Smooth muscle cell (in vitro differentiated cells): ENCODE data around the gene SPP1. TPM values are rescaled to one million over a fixed set of nuclear protein-coding genes. Genes with fewer than 3 reads are reported as not detected.

Experiments used
- DNase-seq: peaks from one replicate; lab custom pipeline; 2025; ENCODE audit not compliant: unreplicated experiment; lab: John Stamatoyannopoulos, UW
- H2AFZ ChIP-seq: fragments of 200-600 bp; sonication (generic); 2 replicates; pipeline ENCODE4 v1.6.0; 2016; ENCODE audit warnings: antibody characterized with exemption, low read depth, mild to moderate bottlenecking
- H3F3A ChIP-seq: fragments of 200-600 bp; sonication (generic); 2 replicates; pipeline ENCODE4 v1.6.0; 2017; ENCODE audit warnings: antibody characterized with exemption, low read depth
- H3K27ac ChIP-seq: fragments of 200-600 bp; sonication (generic); 2 replicates; pipeline ENCODE4 v1.5.1; 2016; ENCODE audit warnings: low read depth, mild to moderate bottlenecking
- H3K27me3 ChIP-seq: fragments of 200-600 bp; sonication (generic); 2 replicates; pipeline ENCODE4 v1.6.1; 2016; ENCODE audit warnings: low read depth, mild to moderate bottlenecking
- H3K36me3 ChIP-seq: fragments of 200-600 bp; sonication (generic); 2 replicates; pipeline ENCODE4 v1.5.1; 2016; ENCODE audit warnings: low read depth
- H3K4me1 ChIP-seq: fragments of 200-600 bp; sonication (generic); 2 replicates; pipeline ENCODE4 v1.5.1; 2016; ENCODE audit warnings: low read depth
- H3K4me2 ChIP-seq: fragments of 200-600 bp; sonication (generic); 2 replicates; pipeline ENCODE4 v1.6.0; 2016; ENCODE audit warnings: mild to moderate bottlenecking
- H3K4me3 ChIP-seq: fragments of 200-600 bp; sonication (generic); 2 replicates; pipeline ENCODE4 v1.5.1; 2016; ENCODE audit warnings: mild to moderate bottlenecking
- H3K79me2 ChIP-seq: fragments of 200-600 bp; sonication (generic); 2 replicates; pipeline ENCODE4 v1.6.0; 2016; ENCODE audit warnings: low read depth, mild to moderate bottlenecking
- H3K9ac ChIP-seq: fragments of 200-600 bp; sonication (generic); 2 replicates; pipeline ENCODE4 v1.6.0; 2016; ENCODE audit warnings: low read depth
- H3K9me3 ChIP-seq: fragments of 200-600 bp; sonication (generic); replicated peaks from 2 replicates; pipeline ENCODE4 v1.5.1; 2016; ENCODE audit warnings: low read depth
- H4K20me1 ChIP-seq: fragments of 200-600 bp; sonication (generic); 2 replicates; pipeline ENCODE4 v1.6.0; 2016; ENCODE audit warnings: low read depth
- WGBS: methylation state at CpG from one replicate; pipeline ENCODE4 v1.1.7; 2016; ENCODE audit warnings: low lambda C conversion rate; 5-methylcytosine and 5-hydroxymethylcytosine counted together
- polyA plus RNA-seq: library from polyadenylated mRNA; unstranded; fragments of >200 nt; fragmentation: Nextera tagmentation; extraction: Ambion mirVana; gene quantifications from 2 replicates; pipeline ENCODE4 v1.2.1, GENCODE V29; 2016
- small RNA-seq: library from RNA; depleted of rRNA; stranded (forward); fragments of <200 nt; gene quantifications from one replicate; pipeline ENCODE3, GENCODE V24; 2014
- total RNA-seq: library from RNA; depleted of rRNA; stranded (reverse); fragments of >200 nt; gene quantifications from 2 replicates; pipeline ENCODE4 v1.2.3, GENCODE V29; 2014
- TF ChIP-seq, protein P1 (sequence below): fragments of 200-600 bp; sonication (generic); IDR thresholded peaks from 2 replicates; pipeline ENCODE4 v1.5.1; 2017; ENCODE audit warnings: borderline replicate concordance, mild to moderate bottlenecking, antibody characterized with exemption; ENCODE audit not compliant: insufficient read depth, poor library complexity, severe bottlenecking

SPP1 gene
- total and polyA plus RNA-seq, 2 experiments from 2014 or later, result 16.2 to 37.3 TPM

- peaks cover 3% of the 10 kb centered on the region for H3K9me3 ChIP-seq
- peaks cover 28% of the 10 kb centered on the region for H3F3A ChIP-seq
- no peaks in the 10 kb centered on the region for H3K27me3 ChIP-seq
- no peak overlapping the region for H3K27ac ChIP-seq
- no peak overlapping the region for H3K4me2 ChIP-seq
- TF ChIP-seq, protein P1, sequence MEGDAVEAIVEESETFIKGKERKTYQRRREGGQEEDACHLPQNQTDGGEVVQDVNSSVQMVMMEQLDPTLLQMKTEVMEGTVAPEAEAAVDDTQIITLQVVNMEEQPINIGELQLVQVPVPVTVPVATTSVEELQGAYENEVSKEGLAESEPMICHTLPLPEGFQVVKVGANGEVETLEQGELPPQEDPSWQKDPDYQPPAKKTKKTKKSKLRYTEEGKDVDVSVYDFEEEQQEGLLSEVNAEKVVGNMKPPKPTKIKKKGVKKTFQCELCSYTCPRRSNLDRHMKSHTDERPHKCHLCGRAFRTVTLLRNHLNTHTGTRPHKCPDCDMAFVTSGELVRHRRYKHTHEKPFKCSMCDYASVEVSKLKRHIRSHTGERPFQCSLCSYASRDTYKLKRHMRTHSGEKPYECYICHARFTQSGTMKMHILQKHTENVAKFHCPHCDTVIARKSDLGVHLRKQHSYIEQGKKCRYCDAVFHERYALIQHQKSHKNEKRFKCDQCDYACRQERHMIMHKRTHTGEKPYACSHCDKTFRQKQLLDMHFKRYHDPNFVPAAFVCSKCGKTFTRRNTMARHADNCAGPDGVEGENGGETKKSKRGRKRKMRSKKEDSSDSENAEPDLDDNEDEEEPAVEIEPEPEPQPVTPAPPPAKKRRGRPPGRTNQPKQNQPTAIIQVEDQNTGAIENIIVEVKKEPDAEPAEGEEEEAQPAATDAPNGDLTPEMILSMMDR, result no peak
- H3K4me1 ChIP-seq, result peaks cover 13% of the 10 kb centered on the region
- WGBS, result 91% methylated on average over 12 of the region's 12 CpGs
- peaks cover 15% of the 10 kb centered on the region for H4K20me1 ChIP-seq
- no peak overlapping the region for H2AFZ ChIP-seq
- H3K4me3 ChIP-seq, result no peak overlapping the region
- H3K9ac ChIP-seq, result no peak overlapping the region
- peaks cover 2% of the 10 kb centered on the region for H3K36me3 ChIP-seq
- H3K79me2 ChIP-seq, result peaks cover 3% of the 10 kb centered on the region
- DNase-seq, result no peak
These were observed 55.2 kb downstream of the SPP1 start for GRCh38 chr4:88030565-88031310.

Small RNA genes lying within 50 kb of the gene (small RNA-seq; reads per million reads assigned to genes)
- not detected for gene RNU1-36P

Other genes with a start within 250 kb of the SPP1 start
- not detected in 2 replicates for gene IBSP, start 176.2 kb upstream of the SPP1 start, total RNA-seq
- gene IBSP, start 176.2 kb upstream of the SPP1 start, polyA plus RNA-seq, result not detected in 2 replicates
- gene MEPE, start 142.7 kb upstream of the SPP1 start, total RNA-seq, result not detected in 2 replicates
- gene MEPE, start 142.7 kb upstream of the SPP1 start, polyA plus RNA-seq, result 0.63 TPM in 1 of 2 replicates, not detected in the other
- gene PKD2, start 31.9 kb downstream of the SPP1 start, total RNA-seq, result 40.6 and 41.4 TPM in 2 replicates
- 13.1 and 19.8 TPM in 2 replicates for gene PKD2, start 31.9 kb downstream of the SPP1 start, polyA plus RNA-seq
- gene ABCG2, start 182.9 kb downstream of the SPP1 start, total RNA-seq, result 1.0 and 2.5 TPM in 2 replicates
- gene ABCG2, start 182.9 kb downstream of the SPP1 start, polyA plus RNA-seq, result 0.26 and 0.42 TPM in 2 replicates